GM23338 (cell line): ENCODE measurements around the gene ARHGEF11. TPM values are rescaled to one million over a fixed set of nuclear protein-coding genes. Genes with fewer than 3 reads are reported as not detected.

Source experiments
- ATAC-seq: fragments of 200-7000 bp; cut with Tn5 transposase; 3 replicates; pipeline ENCODE4 v1.9.1; 2020
- DNase-seq: peaks from one replicate; pipeline ENCODE4 v3.0.0-alpha.2; 2015; ENCODE audit warnings: low spot score
- H2AFZ ChIP-seq: fragments of 200-600 bp; sonication (generic); 2 replicates; pipeline ENCODE4 v1.8.0; 2016; ENCODE audit warnings: antibody characterized with exemption, mild to moderate bottlenecking, moderate library complexity
- H3F3A ChIP-seq: fragments of 200-600 bp; sonication (generic); replicated peaks from 2 replicates; pipeline ENCODE4 v1.8.0; 2017; ENCODE audit warnings: antibody characterized with exemption, mixed run types, low read depth
- H3K27ac ChIP-seq: fragments of 200-600 bp; sonication (generic); 2 replicates; pipeline ENCODE4 v1.6.1; 2016; ENCODE audit warnings: low read depth
- H3K27me3 ChIP-seq: fragments of 200-600 bp; sonication (generic); 2 replicates; pipeline ENCODE4 v1.8.0; 2016; ENCODE audit warnings: mild to moderate bottlenecking, mixed run types, moderate library complexity; ENCODE audit not compliant: insufficient read depth
- H3K36me3 ChIP-seq: fragments of 200-600 bp; sonication (generic); 2 replicates; pipeline ENCODE4 v1.8.0; 2016; ENCODE audit warnings: mild to moderate bottlenecking; ENCODE audit not compliant: insufficient read depth
- H3K4me1 ChIP-seq: fragments of 200-600 bp; sonication (generic); 2 replicates; pipeline ENCODE4 v1.8.0; 2016; ENCODE audit warnings: mild to moderate bottlenecking, moderate library complexity; ENCODE audit not compliant: insufficient read depth
- H3K4me2 ChIP-seq: fragments of 200-600 bp; sonication (generic); 2 replicates; pipeline ENCODE4 v1.7.1; 2017; ENCODE audit warnings: mixed run types
- H3K4me3 ChIP-seq: fragments of 200-600 bp; sonication (generic); 2 replicates; pipeline ENCODE4 v1.6.1; 2016; ENCODE audit warnings: mixed run types
- H3K79me2 ChIP-seq: fragments of 200-600 bp; sonication (generic); replicated peaks from 2 replicates; pipeline ENCODE4 v1.8.0; 2017; ENCODE audit warnings: mild to moderate bottlenecking; ENCODE audit not compliant: insufficient read depth
- H3K9me2 ChIP-seq: fragments of 200-600 bp; sonication (generic); 2 replicates; pipeline ENCODE4 v1.8.0; 2017; ENCODE audit not compliant: insufficient read depth
- H4K20me1 ChIP-seq: fragments of 200-600 bp; sonication (generic); replicated peaks from 2 replicates; pipeline ENCODE4 v1.8.0; 2017; ENCODE audit warnings: mild to moderate bottlenecking; ENCODE audit not compliant: insufficient read depth
- H3K27ac Mint-ChIP-seq: 2 replicates; pipeline ENCODE4 v1.8.0; 2020; ENCODE audit warnings: inconsistent platforms, mild to moderate bottlenecking, moderate library complexity, mixed read lengths
- H3K27me3 Mint-ChIP-seq: 3 replicates; pipeline ENCODE4 v1.8.0; 2022; ENCODE audit warnings: low read depth, mild to moderate bottlenecking, moderate library complexity, mixed read lengths, inconsistent platforms; ENCODE audit not compliant: insufficient read depth, poor library complexity
- H3K36me3 Mint-ChIP-seq: 3 replicates; pipeline ENCODE4 v1.8.0; 2021; ENCODE audit warnings: low read depth, mild to moderate bottlenecking, inconsistent platforms, moderate library complexity, mixed read lengths
- H3K4me1 Mint-ChIP-seq: 3 replicates; pipeline ENCODE4 v1.8.0; 2020; ENCODE audit warnings: mild to moderate bottlenecking, inconsistent platforms, mixed read lengths
- H3K4me3 Mint-ChIP-seq: 3 replicates; pipeline ENCODE4 v1.8.0; 2021; ENCODE audit warnings: moderate library complexity, mild to moderate bottlenecking, inconsistent platforms, mixed read lengths
- H3K9me3 Mint-ChIP-seq: 3 replicates; pipeline ENCODE4 v1.8.0; 2020; ENCODE audit warnings: moderate library complexity, mild to moderate bottlenecking, inconsistent platforms, mixed read lengths
- CREB1 ChIP-seq: fragments of 250-450 bp; sonication (Bioruptor Pico); IDR thresholded peaks from 2 replicates; pipeline ENCODE4 v1.5.0; 2020; ENCODE audit warnings: low read depth, mild to moderate bottlenecking, moderate library complexity
- EZH2 ChIP-seq: fragments of 200-600 bp; sonication (generic); IDR thresholded peaks from one replicate; pipeline ENCODE4 v1.8.0; 2017; ENCODE audit warnings: antibody characterized with exemption, mild to moderate bottlenecking, low read depth; ENCODE audit not compliant: unreplicated experiment
- JUNB ChIP-seq: IDR thresholded peaks from one replicate; pipeline ENCODE4 v1.6.1; 2016; ENCODE audit warnings: antibody characterized with exemption; ENCODE audit not compliant: unreplicated experiment
- NANOG ChIP-seq: IDR thresholded peaks from 2 replicates; pipeline ENCODE4 v1.6.1; 2016; ENCODE audit warnings: antibody characterized with exemption, borderline replicate concordance
- POLR2AphosphoS5 ChIP-seq: IDR thresholded peaks from 2 replicates; pipeline ENCODE4 v1.6.1; 2016; ENCODE audit warnings: antibody characterized with exemption, low read depth
- STAT1 ChIP-seq: IDR thresholded peaks from one replicate; pipeline ENCODE4 v1.6.1; 2016; ENCODE audit warnings: antibody characterized with exemption; ENCODE audit not compliant: unreplicated experiment
- ZNF114 ChIP-seq: fragments of 250-450 bp; sonication (Bioruptor Pico); IDR thresholded peaks from 2 replicates; pipeline ENCODE4 v1.5.0; 2020; ENCODE audit warnings: mild to moderate bottlenecking, moderate library complexity
- ZNF331 ChIP-seq: fragments of 250-450 bp; sonication (Bioruptor Pico); IDR thresholded peaks from 2 replicates; pipeline ENCODE4 v1.5.0; 2020; ENCODE audit warnings: low read depth, mild to moderate bottlenecking, moderate library complexity
- polyA plus RNA-seq: library from polyadenylated mRNA; unstranded; fragments of >200 nt; fragmentation: Nextera tagmentation; extraction: Ambion mirVana; gene quantifications from 2 replicates; pipeline ENCODE4 v1.2.1, GENCODE V29; 2016
- total RNA-seq: library from RNA; depleted of rRNA; stranded (reverse); fragments of >200 nt; shearing (Covaris generic); gene quantifications from 2 replicates; pipeline ENCODE4 v1.2.3, GENCODE V29; 2014
- TF ChIP-seq, protein P1 (sequence below), 2 experiments: fragments of 200-600 bp in 1 of 2; sonication (generic) in 1 of 2; conservative IDR thresholded peaks; 2 replicates each; pipeline versions ENCODE4 v1.5.1 to v1.6.1; 2016 to 2017; ENCODE audit warnings: antibody characterized with exemption in 2 of 2, low read depth in 2 of 2, mild to moderate bottlenecking in 2 of 2, moderate library complexity in 1 of 2
- TF ChIP-seq, protein P2 (sequence below): IDR thresholded peaks from 2 replicates; pipeline ENCODE4 v1.6.1; 2016; ENCODE audit warnings: antibody characterized with exemption
- TF ChIP-seq, protein P3 (sequence below): IDR thresholded peaks from one replicate; pipeline ENCODE4 v1.6.1; 2018; ENCODE audit warnings: antibody characterized with exemption; ENCODE audit not compliant: unreplicated experiment

Gene ARHGEF11
- total and polyA plus RNA-seq, 2 experiments from 2014 or later: 12.3 to 33.7 TPM

DNA sequence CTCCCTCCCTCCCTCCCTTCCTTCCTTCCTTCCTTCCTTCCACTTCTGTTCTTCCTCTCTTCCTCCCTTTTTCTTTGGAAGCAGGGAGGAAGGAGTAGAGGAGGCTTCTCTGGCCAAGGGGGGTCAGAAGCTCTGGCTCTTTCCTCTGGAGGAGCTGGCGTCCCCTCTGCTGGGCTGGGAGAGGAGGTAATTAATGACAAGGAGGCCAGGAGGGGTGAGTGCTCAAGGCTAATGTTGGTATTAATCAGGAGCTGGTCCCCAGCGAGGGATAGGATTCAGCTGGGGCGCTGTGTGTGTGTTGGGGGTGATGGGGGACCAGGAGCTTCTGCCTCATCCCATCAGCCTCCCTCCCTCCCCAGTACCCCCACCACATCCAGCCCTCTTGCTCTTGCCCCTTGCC, 158.2 kb downstream of the ARHGEF11 start (continued):
- TF ChIP-seq, protein P1, sequence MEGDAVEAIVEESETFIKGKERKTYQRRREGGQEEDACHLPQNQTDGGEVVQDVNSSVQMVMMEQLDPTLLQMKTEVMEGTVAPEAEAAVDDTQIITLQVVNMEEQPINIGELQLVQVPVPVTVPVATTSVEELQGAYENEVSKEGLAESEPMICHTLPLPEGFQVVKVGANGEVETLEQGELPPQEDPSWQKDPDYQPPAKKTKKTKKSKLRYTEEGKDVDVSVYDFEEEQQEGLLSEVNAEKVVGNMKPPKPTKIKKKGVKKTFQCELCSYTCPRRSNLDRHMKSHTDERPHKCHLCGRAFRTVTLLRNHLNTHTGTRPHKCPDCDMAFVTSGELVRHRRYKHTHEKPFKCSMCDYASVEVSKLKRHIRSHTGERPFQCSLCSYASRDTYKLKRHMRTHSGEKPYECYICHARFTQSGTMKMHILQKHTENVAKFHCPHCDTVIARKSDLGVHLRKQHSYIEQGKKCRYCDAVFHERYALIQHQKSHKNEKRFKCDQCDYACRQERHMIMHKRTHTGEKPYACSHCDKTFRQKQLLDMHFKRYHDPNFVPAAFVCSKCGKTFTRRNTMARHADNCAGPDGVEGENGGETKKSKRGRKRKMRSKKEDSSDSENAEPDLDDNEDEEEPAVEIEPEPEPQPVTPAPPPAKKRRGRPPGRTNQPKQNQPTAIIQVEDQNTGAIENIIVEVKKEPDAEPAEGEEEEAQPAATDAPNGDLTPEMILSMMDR (conservative IDR thresholded peaks at IDR 0.05; ENCODE audit: low read depth in 2 of 2): no peak
- no peak for TF ChIP-seq ZNF114 (CRISPR knock-in tag)

DNA sequence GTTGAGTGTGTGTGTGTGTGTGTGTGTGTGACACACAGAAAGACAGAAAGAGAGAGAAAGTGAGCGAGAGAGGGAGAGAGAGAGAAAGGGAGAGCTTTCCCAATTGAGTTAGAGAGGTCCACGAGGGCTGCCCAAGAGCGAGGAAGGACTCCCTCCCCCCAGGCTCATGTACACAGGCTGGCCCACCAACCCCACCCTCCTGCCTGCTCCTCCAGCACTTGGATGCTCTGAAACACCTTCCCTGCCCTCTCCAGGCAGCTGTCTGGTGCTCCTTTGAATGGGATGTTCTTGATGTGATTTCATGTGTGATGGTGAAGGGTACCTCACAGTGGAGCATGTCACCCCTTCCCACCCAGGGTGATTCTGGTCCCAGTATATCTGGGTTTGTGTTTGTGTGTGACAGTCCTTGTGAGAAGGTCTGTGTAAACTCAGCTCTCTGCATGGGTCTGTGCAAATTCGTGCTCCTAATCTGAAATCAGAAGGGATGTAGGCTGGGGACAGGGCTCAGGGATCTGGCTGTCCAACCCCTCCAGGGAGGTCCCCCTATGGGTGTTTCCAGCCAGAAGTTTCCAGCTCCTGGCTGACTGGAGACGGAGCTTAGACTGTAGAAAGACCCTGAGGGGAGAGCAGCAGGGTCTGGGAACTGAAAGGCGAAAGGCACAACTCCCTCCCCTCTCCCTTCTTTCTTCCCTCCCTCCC, 158.8 kb downstream of the ARHGEF11 start:
- Histone ChIP-seq H3K79me2 (no peaks in the 10 kb centered on the region), H3K4me1 (peaks cover 20% of the 10 kb centered on the region; the same call in 1 of the 2 replicates), H3K9me2 (no peaks in the 10 kb centered on the region), H3K27me3 (peaks cover 56% of the 10 kb centered on the region), H3K36me3 (no peaks in the 10 kb centered on the region), H3K27ac (no peak overlapping the region), H3K4me2 (peak overlapping the region; percentile 65; the same call in 1 of the 2 replicates), H4K20me1 (no peaks in the 10 kb centered on the region), H3F3A (no peaks in the 10 kb centered on the region), H2AFZ (no peak overlapping the region), H3K4me3 (peak overlapping the region; percentile 38; the same call in 1 of the 2 replicates)
- peak overlapping the region; percentile 47; the same call in 2 of the 3 replicates for H3K4me3 Mint-ChIP-seq
- ATAC-seq (no peak), DNase-seq (no peak)
- no peak overlapping the region for H3K27ac Mint-ChIP-seq
- TF ChIP-seq, protein P1 (conservative IDR thresholded peaks at IDR 0.05; ENCODE audit: low read depth in 2 of 2): no peak
- TF ChIP-seq, protein P2, sequence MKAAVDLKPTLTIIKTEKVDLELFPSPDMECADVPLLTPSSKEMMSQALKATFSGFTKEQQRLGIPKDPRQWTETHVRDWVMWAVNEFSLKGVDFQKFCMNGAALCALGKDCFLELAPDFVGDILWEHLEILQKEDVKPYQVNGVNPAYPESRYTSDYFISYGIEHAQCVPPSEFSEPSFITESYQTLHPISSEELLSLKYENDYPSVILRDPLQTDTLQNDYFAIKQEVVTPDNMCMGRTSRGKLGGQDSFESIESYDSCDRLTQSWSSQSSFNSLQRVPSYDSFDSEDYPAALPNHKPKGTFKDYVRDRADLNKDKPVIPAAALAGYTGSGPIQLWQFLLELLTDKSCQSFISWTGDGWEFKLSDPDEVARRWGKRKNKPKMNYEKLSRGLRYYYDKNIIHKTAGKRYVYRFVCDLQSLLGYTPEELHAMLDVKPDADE: no peak
- TF ChIP-seq STAT1 (no peak), CREB1 (CRISPR knock-in tag) (no peak)
- no peaks in the 10 kb centered on the region; the same call in 2 of the 3 replicates for H3K36me3 Mint-ChIP-seq
- H3K4me1 Mint-ChIP-seq: peaks cover 56% of the 10 kb centered on the region
- H3K27me3 Mint-ChIP-seq: peaks cover 43% of the 10 kb centered on the region
- H3K9me3 Mint-ChIP-seq: no peaks in the 10 kb centered on the region

DNA sequence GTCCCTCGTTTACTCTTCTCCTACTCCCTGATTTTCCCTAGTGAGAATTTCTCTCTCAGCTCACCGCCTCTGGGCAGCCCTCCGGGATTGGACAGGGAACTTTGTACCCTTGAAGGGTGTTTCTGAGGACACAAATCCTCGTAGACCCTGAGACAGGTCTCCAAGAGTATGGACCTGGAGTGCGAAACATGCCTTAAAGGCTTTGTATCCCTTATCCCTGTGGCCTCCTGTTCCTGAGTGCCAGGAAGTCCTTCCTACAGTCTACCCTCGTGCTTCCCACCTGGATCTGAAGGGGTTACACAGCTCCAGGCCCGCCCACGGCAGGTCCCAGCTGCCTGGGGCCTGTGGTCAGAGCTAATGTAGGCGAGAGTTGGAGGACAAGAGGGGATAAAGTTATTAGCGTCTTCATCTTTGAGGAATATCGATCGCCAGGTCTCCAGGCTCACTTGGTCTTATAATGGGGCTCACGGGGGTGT, 159.6 kb downstream of the ARHGEF11 start:
- no peak overlapping the region for H2AFZ ChIP-seq
- DNase-seq: no peak
- no peak for TF ChIP-seq ZNF331
- TF ChIP-seq EZH2: no peak
- no peak for TF ChIP-seq ZNF114 (CRISPR knock-in tag)
- no peak for TF ChIP-seq JUNB
- TF ChIP-seq, protein P2: no peak
- TF ChIP-seq POLR2AphosphoS5: no peak
- TF ChIP-seq, protein P3, sequence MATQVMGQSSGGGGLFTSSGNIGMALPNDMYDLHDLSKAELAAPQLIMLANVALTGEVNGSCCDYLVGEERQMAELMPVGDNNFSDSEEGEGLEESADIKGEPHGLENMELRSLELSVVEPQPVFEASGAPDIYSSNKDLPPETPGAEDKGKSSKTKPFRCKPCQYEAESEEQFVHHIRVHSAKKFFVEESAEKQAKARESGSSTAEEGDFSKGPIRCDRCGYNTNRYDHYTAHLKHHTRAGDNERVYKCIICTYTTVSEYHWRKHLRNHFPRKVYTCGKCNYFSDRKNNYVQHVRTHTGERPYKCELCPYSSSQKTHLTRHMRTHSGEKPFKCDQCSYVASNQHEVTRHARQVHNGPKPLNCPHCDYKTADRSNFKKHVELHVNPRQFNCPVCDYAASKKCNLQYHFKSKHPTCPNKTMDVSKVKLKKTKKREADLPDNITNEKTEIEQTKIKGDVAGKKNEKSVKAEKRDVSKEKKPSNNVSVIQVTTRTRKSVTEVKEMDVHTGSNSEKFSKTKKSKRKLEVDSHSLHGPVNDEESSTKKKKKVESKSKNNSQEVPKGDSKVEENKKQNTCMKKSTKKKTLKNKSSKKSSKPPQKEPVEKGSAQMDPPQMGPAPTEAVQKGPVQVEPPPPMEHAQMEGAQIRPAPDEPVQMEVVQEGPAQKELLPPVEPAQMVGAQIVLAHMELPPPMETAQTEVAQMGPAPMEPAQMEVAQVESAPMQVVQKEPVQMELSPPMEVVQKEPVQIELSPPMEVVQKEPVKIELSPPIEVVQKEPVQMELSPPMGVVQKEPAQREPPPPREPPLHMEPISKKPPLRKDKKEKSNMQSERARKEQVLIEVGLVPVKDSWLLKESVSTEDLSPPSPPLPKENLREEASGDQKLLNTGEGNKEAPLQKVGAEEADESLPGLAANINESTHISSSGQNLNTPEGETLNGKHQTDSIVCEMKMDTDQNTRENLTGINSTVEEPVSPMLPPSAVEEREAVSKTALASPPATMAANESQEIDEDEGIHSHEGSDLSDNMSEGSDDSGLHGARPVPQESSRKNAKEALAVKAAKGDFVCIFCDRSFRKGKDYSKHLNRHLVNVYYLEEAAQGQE: no peak
- TF ChIP-seq CREB1 (CRISPR knock-in tag): no peak
- no peak for TF ChIP-seq NANOG

More for the DNA sequence above, 159.6 kb downstream of the ARHGEF11 start:
- no peak overlapping the region for H3K27ac ChIP-seq
- no peak overlapping the region for H3K27ac Mint-ChIP-seq
- peaks cover 56% of the 10 kb centered on the region for H3K4me1 Mint-ChIP-seq
- H3K36me3 Mint-ChIP-seq: no peaks in the 10 kb centered on the region; the same call in 2 of the 3 replicates
- no peak overlapping the region for H3K4me2 ChIP-seq
- peaks cover 20% of the 10 kb centered on the region; the same call in 1 of the 2 replicates for H3K4me1 ChIP-seq
- H3K9me3 Mint-ChIP-seq: no peaks in the 10 kb centered on the region
- no peaks in the 10 kb centered on the region for H4K20me1 ChIP-seq
- no peaks in the 10 kb centered on the region for H3F3A ChIP-seq
- H3K27me3 ChIP-seq: peaks cover 48% of the 10 kb centered on the region
- no peaks in the 10 kb centered on the region for H3K36me3 ChIP-seq
- H3K9me2 ChIP-seq: no peaks in the 10 kb centered on the region
- H3K4me3 Mint-ChIP-seq: peak overlapping the region; percentile 47; the same call in 1 of the 3 replicates
- H3K27me3 Mint-ChIP-seq: peaks cover 35% of the 10 kb centered on the region
- no peak for ATAC-seq
- H3K4me3 ChIP-seq: no peak overlapping the region
- H3K79me2 ChIP-seq: no peaks in the 10 kb centered on the region
